CD4-positive, alpha-beta memory T cell (primary cell): Measurements from ENCODE around the gene ARHGEF11. TPM values are rescaled to one million over a fixed set of nuclear protein-coding genes. Genes with fewer than 3 reads are reported as not detected.

Experiments used
- CTCF ChIA-PET: fragments of 350-600 bp; sonication (Branson Sonifier 250); formaldehyde crosslinking; loops from one replicate; lab custom pipeline; 2021; ENCODE audit warnings: inconsistent platforms; ENCODE audit not compliant: partially characterized antibody; lab: Charles Lee
- POLR2A ChIA-PET: fragments of 350-600 bp; sonication (Branson Sonifier 250); formaldehyde crosslinking; loops from one replicate; lab custom pipeline; 2021; ENCODE audit not compliant: partially characterized antibody; lab: Charles Lee
- DNase-seq, 5 donors: peaks; one replicate each; pipeline versions ENCODE4 v3.0.0 to v3.0.0-alpha.2; 2020 to 2022; ENCODE audit warnings: mixed read lengths in 1 of 5
- H3K27ac ChIP-seq: one replicate; pipeline ENCODE4 v1.7.0; 2013; ENCODE audit warnings: low read depth, low read length
- H3K27me3 ChIP-seq: 2 replicates; pipeline ENCODE4 v1.7.0; 2013; ENCODE audit warnings: mild to moderate bottlenecking, low read length, moderate library complexity; ENCODE audit not compliant: insufficient read depth
- H3K36me3 ChIP-seq: 2 replicates; pipeline ENCODE4 v1.7.0; 2013; ENCODE audit warnings: mild to moderate bottlenecking, low read length, moderate library complexity; ENCODE audit not compliant: insufficient read depth
- H3K4me1 ChIP-seq: 2 replicates; pipeline ENCODE4 v1.7.0; 2013; ENCODE audit warnings: mild to moderate bottlenecking, low read length, moderate library complexity; ENCODE audit not compliant: insufficient read depth
- H3K4me3 ChIP-seq, 2 donors: one replicate each; pipeline ENCODE4 v1.7.0; 2013; ENCODE audit warnings: low read length in 2 of 2, mild to moderate bottlenecking in 1 of 2
- H3K9me3 ChIP-seq, 2 donors: one replicate each; pipeline ENCODE4 v1.7.0; 2013; ENCODE audit warnings: low read length in 2 of 2, control low read depth in 1 of 2; ENCODE audit not compliant: control insufficient read depth in 1 of 2
- H3K27ac Mint-ChIP-seq, 7 donors: one replicate each; pipeline ENCODE4 v1.8.0; 2020 to 2021; ENCODE audit warnings: mixed read lengths in 7 of 7, mild to moderate bottlenecking in 6 of 7, inconsistent platforms in 3 of 7, moderate library complexity in 3 of 7
- H3K27me3 Mint-ChIP-seq, 2 donors: one replicate each; pipeline ENCODE4 v1.8.0; 2020 to 2021; ENCODE audit warnings: mixed read lengths in 2 of 2
- H3K36me3 Mint-ChIP-seq, 2 donors: one replicate each; pipeline ENCODE4 v1.8.0; 2020 to 2021; ENCODE audit warnings: mixed read lengths in 2 of 2, inconsistent platforms in 1 of 2, mild to moderate bottlenecking in 1 of 2
- H3K4me1 Mint-ChIP-seq, 4 donors: one replicate each; pipeline ENCODE4 v1.8.0; 2020 to 2021; ENCODE audit warnings: mixed read lengths in 4 of 4, mild to moderate bottlenecking in 1 of 4
- H3K4me3 Mint-ChIP-seq, 8 donors: one replicate each; pipeline ENCODE4 v1.8.0; 2020 to 2021; ENCODE audit warnings: mixed read lengths in 8 of 8, mild to moderate bottlenecking in 7 of 8, moderate library complexity in 6 of 8, inconsistent platforms in 3 of 8
- H3K9me3 Mint-ChIP-seq, 8 donors: one replicate each; pipeline ENCODE4 v1.8.0; 2020 to 2021; ENCODE audit warnings: mixed read lengths in 8 of 8, mild to moderate bottlenecking in 5 of 8, inconsistent platforms in 3 of 8, moderate library complexity in 1 of 8
- intact Hi-C: fragments of 100-400 bp; cut with micrococcal nuclease; formaldehyde crosslinking; loops from one replicate; pipeline ENCODE4 v1.15.1; 2023
- polyA plus RNA-seq, 2 donors: library from polyadenylated mRNA; unstranded; fragments of 300-500 nt; fragmentation: Illumina TruSeq; gene quantifications; one replicate each; pipeline ENCODE4 v1.2.3, GENCODE V29; 2021
- total RNA-seq, 2 experiments: library from RNA; stranded (reverse); gene quantifications; one replicate each; pipeline ENCODE4 v1.2.3, GENCODE V29; 2021

The ARHGEF11 gene
- total and polyA plus RNA-seq, 4 experiments from 2014 or later = 7.9 to 24.1 (median 20.9) TPM

- DNase-seq = no peak
- Histone ChIP-seq H3K27ac (no peak overlapping the region), H3K27me3 (no peaks in the 10 kb centered on the region), H3K4me3 (no peak overlapping the region), H3K9me3 (no peaks in the 10 kb centered on the region), H3K36me3 (peaks cover 26% of the 10 kb centered on the region), H3K4me1 (no peaks in the 10 kb centered on the region)
- Mint-ChIP-seq H3K36me3 (peaks cover 16 to 17% of the 10 kb centered on the region in 2 donors), H3K27ac (peak overlapping the region in 1 of 7 donors; percentile 52), H3K27me3 (peaks cover 2 to 18% of the 10 kb centered on the region in 2 donors), H3K4me1 (peaks cover 0 to 1% (median under 1%) of the 10 kb centered on the region in 4 donors), H3K9me3 (no peaks in the 10 kb centered on the region), H3K4me3 (no peak overlapping the region)
- intact Hi-C loops = no loop called here
- CTCF ChIA-PET = interaction anchor here (1.8 kb wide), 1 partner anchor 9 kb away, joined by 6 read pairs; no protein-coding TSS in a partner anchor
- POLR2A ChIA-PET = no interaction called here
Observed at GRCh38 chr1:156936721-156937220, 108.8 kb downstream of the ARHGEF11 start.

GRCh38 chr1:156936191-156936590 lies 109.4 kb downstream of the ARHGEF11 start:
- H3K4me1 ChIP-seq = no peaks in the 10 kb centered on the region
- Mint-ChIP-seq H3K4me3 (no peak overlapping the region), H3K9me3 (no peaks in the 10 kb centered on the region), H3K4me1 (peaks cover 0 to 5% (median 3%) of the 10 kb centered on the region in 4 donors), H3K27me3 (peaks cover 3 to 24% of the 10 kb centered on the region in 2 donors), H3K36me3 (peaks cover 12 to 16% of the 10 kb centered on the region in 2 donors), H3K27ac (no peak overlapping the region)
- ChIA-PET POLR2A (no interaction called here), CTCF (interaction anchor here (1.8 kb wide), 1 partner anchor 8 kb away, joined by 6 read pairs; no protein-coding TSS in a partner anchor)
- H3K4me3 ChIP-seq = no peak overlapping the region
- H3K9me3 ChIP-seq = no peaks in the 10 kb centered on the region
- no peak overlapping the region for H3K27ac ChIP-seq
- DNase-seq = no peak
- H3K27me3 ChIP-seq = no peaks in the 10 kb centered on the region
- intact Hi-C loops = no loop called here
- peaks cover 26% of the 10 kb centered on the region for H3K36me3 ChIP-seq

GRCh38 chr1:156935505-156936128 lies 109.9 kb downstream of the ARHGEF11 start:
- Mint-ChIP-seq H3K27me3 (peaks cover 9 to 30% of the 10 kb centered on the region in 2 donors), H3K9me3 (no peaks in the 10 kb centered on the region), H3K4me3 (no peak overlapping the region), H3K4me1 (peaks cover 0 to 7% (median 3%) of the 10 kb centered on the region in 4 donors), H3K27ac (no peak overlapping the region), H3K36me3 (peaks cover 11 to 12% of the 10 kb centered on the region in 2 donors)
- no peaks in the 10 kb centered on the region for H3K4me1 ChIP-seq
- CTCF ChIA-PET = no interaction called here
- intact Hi-C loops = no loop called here
- no peak for DNase-seq
- no peak overlapping the region for H3K27ac ChIP-seq
- H3K27me3 ChIP-seq = no peaks in the 10 kb centered on the region
- H3K4me3 ChIP-seq = no peak overlapping the region
- H3K36me3 ChIP-seq = peaks cover 21% of the 10 kb centered on the region
- no peaks in the 10 kb centered on the region for H3K9me3 ChIP-seq
- POLR2A ChIA-PET = no interaction called here

GRCh38 chr1:156933136-156933535 lies 112.4 kb downstream of the ARHGEF11 start:
- intact Hi-C loops = no loop called here
- Histone ChIP-seq H3K9me3 (no peaks in the 10 kb centered on the region), H3K27ac (no peak overlapping the region), H3K36me3 (no peaks in the 10 kb centered on the region), H3K4me3 (no peak overlapping the region), H3K4me1 (peaks cover under 1% of the 10 kb centered on the region), H3K27me3 (peaks cover 7% of the 10 kb centered on the region)
- ChIA-PET POLR2A (no interaction called here), CTCF (no interaction called here)
- no peak for DNase-seq
- Mint-ChIP-seq H3K27me3 (peaks cover 16 to 41% of the 10 kb centered on the region in 2 donors), H3K36me3 (peaks cover under 1% of the 10 kb centered on the region in 2 donors), H3K9me3 (no peaks in the 10 kb centered on the region), H3K27ac (peak overlapping the region in 1 of 7 donors; percentile 65), H3K4me3 (no peak overlapping the region), H3K4me1 (peaks cover 2 to 9% (median 5%) of the 10 kb centered on the region in 4 donors)

- peaks cover 10% of the 10 kb centered on the region for H3K4me1 ChIP-seq
- H3K27me3 ChIP-seq = peaks cover 11% of the 10 kb centered on the region
- H3K27ac Mint-ChIP-seq = no peak overlapping the region
- H3K4me3 ChIP-seq = no peak overlapping the region
- H3K9me3 Mint-ChIP-seq = no peaks in the 10 kb centered on the region
- H3K36me3 ChIP-seq = no peaks in the 10 kb centered on the region
- no peaks in the 10 kb centered on the region for H3K9me3 ChIP-seq
- peaks cover 21 to 49% of the 10 kb centered on the region in 2 donors for H3K27me3 Mint-ChIP-seq
- H3K27ac ChIP-seq = no peak overlapping the region
- peaks cover 4 to 17% (median 11%) of the 10 kb centered on the region in 4 donors for H3K4me1 Mint-ChIP-seq
- H3K4me3 Mint-ChIP-seq = peak overlapping the region in 1 of 8 donors; percentile 7
- POLR2A ChIA-PET = no interaction called here
- CTCF ChIA-PET = interaction anchor here (0.9 to 1.6 kb wide), 3 partner anchors 38 to 42 kb away, joined by 3 to 4 read pairs (median 3); no protein-coding TSS in a partner anchor
- DNase-seq = no peak
- H3K36me3 Mint-ChIP-seq = no peaks in the 10 kb centered on the region
- intact Hi-C loops = no loop called here
Observed at GRCh38 chr1:156931974-156932710, 113.4 kb downstream of the ARHGEF11 start.

- Mint-ChIP-seq H3K36me3 (no peaks in the 10 kb centered on the region), H3K27ac (no peak overlapping the region), H3K9me3 (no peaks in the 10 kb centered on the region), H3K4me1 (peaks cover 4 to 23% (median 12%) of the 10 kb centered on the region in 4 donors), H3K4me3 (peak overlapping the region in 2 of 8 donors; percentile 7 to 11), H3K27me3 (peaks cover 23 to 52% of the 10 kb centered on the region in 2 donors)
- ChIA-PET CTCF (interaction anchor here (0.9 to 1.6 kb wide), 3 partner anchors 39 to 41 kb away, joined by 3 to 4 read pairs (median 3); no protein-coding TSS in a partner anchor), POLR2A (no interaction called here)
- intact Hi-C loops = no loop called here
- H3K4me1 ChIP-seq = peaks cover 11% of the 10 kb centered on the region
- H3K4me3 ChIP-seq = no peak overlapping the region
- DNase-seq = no peak
- no peaks in the 10 kb centered on the region for H3K9me3 ChIP-seq
- H3K27me3 ChIP-seq = peaks cover 17% of the 10 kb centered on the region
- no peak overlapping the region for H3K27ac ChIP-seq
- no peaks in the 10 kb centered on the region for H3K36me3 ChIP-seq
Observed at GRCh38 chr1:156931211-156931952, 114.2 kb downstream of the ARHGEF11 start.
